Keratinocyte (primary cell): ENCODE data around the gene CRACR2B. TPM values are rescaled to one million over a fixed set of nuclear protein-coding genes. Genes with fewer than 3 reads are reported as not detected.

Source experiments
- DNase-seq: peaks from one replicate; pipeline ENCODE4 v3.0.0-alpha.2; 2011; ENCODE audit warnings: low read depth, missing footprints, low spot score
- FAIRE-seq: peaks from 2 replicates; lab custom pipeline; 2011; peaks lifted over from hg19 to GRCh38; lab: Jason Lieb, UNC
- H2AFZ ChIP-seq: 2 replicates; pipeline ENCODE4 v1.6.0; 2012; ENCODE audit warnings: low read length, control low read depth, inconsistent platforms; ENCODE audit not compliant: control insufficient read depth
- H3K27ac ChIP-seq: 2 replicates; pipeline ENCODE4 v1.5.1; 2011; ENCODE audit warnings: low read length; ENCODE audit not compliant: control insufficient read depth, insufficient read depth
- H3K27me3 ChIP-seq: 3 replicates; pipeline ENCODE4 v1.6.0; 2011; ENCODE audit warnings: low read length; ENCODE audit not compliant: control insufficient read depth, insufficient read depth; ENCODE audit errors: extremely low read depth
- H3K36me3 ChIP-seq, 2 experiments: 2 replicates in 1 of 2; 3 replicates in 1 of 2; pipeline ENCODE4 v1.5.1; 2011; ENCODE audit warnings: low read length in 2 of 2, mild to moderate bottlenecking in 1 of 2; ENCODE audit not compliant: control insufficient read depth in 2 of 2, insufficient read depth in 2 of 2; ENCODE audit errors: extremely low read depth in 1 of 2
- H3K4me1 ChIP-seq: 3 replicates; pipeline ENCODE4 v1.5.1; 2011; ENCODE audit warnings: low read length; ENCODE audit not compliant: control insufficient read depth, insufficient read depth; ENCODE audit errors: extremely low read depth
- H3K4me2 ChIP-seq: 3 replicates; pipeline ENCODE4 v1.6.0; 2011; ENCODE audit warnings: low read depth, low read length; ENCODE audit not compliant: control insufficient read depth, insufficient read depth; ENCODE audit errors: extremely low read depth
- H3K4me3 ChIP-seq, 3 experiments: fragments of 200-600 bp in 1 of 3; sonication (generic) in 1 of 3; 2 replicates in 2 of 3; 3 replicates in 1 of 3; pipeline ENCODE4 v1.5.1; 2011 to 2016; ENCODE audit warnings: low read length in 3 of 3, mild to moderate bottlenecking in 3 of 3, control low read depth in 2 of 3, inconsistent platforms in 1 of 3, low read depth in 1 of 3, mixed read lengths in 1 of 3, mixed run types in 1 of 3, moderate library complexity in 1 of 3; ENCODE audit not compliant: control insufficient read depth in 2 of 3, insufficient read depth in 2 of 3; ENCODE audit errors: extremely low read depth in 1 of 3
- H3K79me2 ChIP-seq: 2 replicates; pipeline ENCODE4 v1.6.0; 2012; ENCODE audit warnings: low read length; ENCODE audit not compliant: control insufficient read depth, insufficient read depth
- H3K9ac ChIP-seq: 3 replicates; pipeline ENCODE4 v1.6.0; 2011; ENCODE audit warnings: low read length; ENCODE audit not compliant: control insufficient read depth, insufficient read depth; ENCODE audit errors: extremely low read depth
- H3K9me1 ChIP-seq: 3 replicates; pipeline ENCODE4 v1.6.0; 2011; ENCODE audit warnings: low read length; ENCODE audit not compliant: control insufficient read depth, insufficient read depth; ENCODE audit errors: extremely low read depth
- H3K9me3 ChIP-seq: 2 replicates; pipeline ENCODE4 v1.5.1; 2012; ENCODE audit warnings: low read depth, low read length; ENCODE audit not compliant: control insufficient read depth
- H4K20me1 ChIP-seq: 3 replicates; pipeline ENCODE4 v1.6.0; 2011; ENCODE audit warnings: low read length; ENCODE audit not compliant: control insufficient read depth, insufficient read depth; ENCODE audit errors: extremely low read depth
- EZH2 ChIP-seq: IDR thresholded peaks from one replicate; pipeline ENCODE4 v1.6.1; 2012; ENCODE audit warnings: inconsistent platforms, mild to moderate bottlenecking, low read length, moderate library complexity
- dilution Hi-C: fragments of 300-500 bp; cut with MboI; formaldehyde crosslinking; loops from one replicate; pipeline ENCODE4 v1.7.0; 2020; ENCODE audit warnings: low sequenced_read_pairs; ENCODE audit not compliant: extremely low pct_ligation_motif_present
- polyA plus RNA-seq, 5 experiments: library from polyadenylated mRNA; depleted of rRNA in 3 of 5; stranded (reverse) in 3 of 5; stranded (forward) in 1 of 5; unstranded in 1 of 5; fragments of >200 nt; gene quantifications; 1 replicate in 1 of 5; 2 replicates in 3 of 5; 3 replicates in 1 of 5; pipeline versions ENCODE4 v1.2.1 to v1.2.3, GENCODE V29; 2011 to 2012; ENCODE audit warnings: missing spikeins in 2 of 5, low read depth in 1 of 5, low replicate concordance in 1 of 5
- TF ChIP-seq, protein P1 (sequence below), 3 experiments: IDR thresholded peaks in 1 of 3; conservative IDR thresholded peaks in 1 of 3; optimal IDR thresholded peaks in 1 of 3; 2 replicates in 2 of 3; 3 replicates in 1 of 3; pipeline versions ENCODE3 to v1.5.1; 2011; ENCODE audit warnings: low read length in 3 of 3, mild to moderate bottlenecking in 3 of 3, moderate library complexity in 2 of 3, control low read depth in 1 of 3, inconsistent platforms in 1 of 3; ENCODE audit not compliant: insufficient read depth in 2 of 3; ENCODE audit errors: extremely low read depth in 1 of 3

CRACR2B gene
- polyA plus RNA-seq, 1 donor (not counting 4 experiments of a cell fraction or from before 2014, with no cell fraction given) = 0.17 TPM

DNA sequence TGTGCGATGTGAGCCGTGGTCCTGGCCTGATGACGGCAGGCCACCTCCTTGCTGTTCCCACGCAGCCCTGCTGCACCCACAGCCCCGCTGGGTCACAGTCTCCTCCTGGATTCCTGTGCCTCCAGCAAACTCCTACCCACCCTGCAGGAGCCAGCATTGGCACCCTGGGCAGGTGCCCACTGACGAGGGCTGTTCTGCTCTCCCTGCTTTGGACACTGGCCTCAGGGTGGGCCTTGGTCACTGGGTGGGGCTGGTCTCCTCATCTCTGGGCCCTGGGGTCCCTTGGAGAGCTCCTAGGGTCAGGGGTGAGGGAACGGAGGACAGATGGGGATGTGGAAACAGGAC is 27.6 kb downstream of the CRACR2B start:
- no peak overlapping the region for H3K4me2 ChIP-seq
- H3K27me3 ChIP-seq = no peaks in the 10 kb centered on the region
- no peak overlapping the region for H3K27ac ChIP-seq
- FAIRE-seq (no peak), DNase-seq (no peak)
- dilution Hi-C loops = no loop called here
- no peaks in the 10 kb centered on the region for H3K79me2 ChIP-seq
- peaks cover 4% of the 10 kb centered on the region for H3K4me1 ChIP-seq
- no peaks in the 10 kb centered on the region for H3K9me1 ChIP-seq
- peaks cover 11% of the 10 kb centered on the region for H4K20me1 ChIP-seq
- no peak overlapping the region for H2AFZ ChIP-seq
- H3K4me3 ChIP-seq = no peak overlapping the region
- H3K9ac ChIP-seq = no peak overlapping the region
- TF ChIP-seq, protein P1, sequence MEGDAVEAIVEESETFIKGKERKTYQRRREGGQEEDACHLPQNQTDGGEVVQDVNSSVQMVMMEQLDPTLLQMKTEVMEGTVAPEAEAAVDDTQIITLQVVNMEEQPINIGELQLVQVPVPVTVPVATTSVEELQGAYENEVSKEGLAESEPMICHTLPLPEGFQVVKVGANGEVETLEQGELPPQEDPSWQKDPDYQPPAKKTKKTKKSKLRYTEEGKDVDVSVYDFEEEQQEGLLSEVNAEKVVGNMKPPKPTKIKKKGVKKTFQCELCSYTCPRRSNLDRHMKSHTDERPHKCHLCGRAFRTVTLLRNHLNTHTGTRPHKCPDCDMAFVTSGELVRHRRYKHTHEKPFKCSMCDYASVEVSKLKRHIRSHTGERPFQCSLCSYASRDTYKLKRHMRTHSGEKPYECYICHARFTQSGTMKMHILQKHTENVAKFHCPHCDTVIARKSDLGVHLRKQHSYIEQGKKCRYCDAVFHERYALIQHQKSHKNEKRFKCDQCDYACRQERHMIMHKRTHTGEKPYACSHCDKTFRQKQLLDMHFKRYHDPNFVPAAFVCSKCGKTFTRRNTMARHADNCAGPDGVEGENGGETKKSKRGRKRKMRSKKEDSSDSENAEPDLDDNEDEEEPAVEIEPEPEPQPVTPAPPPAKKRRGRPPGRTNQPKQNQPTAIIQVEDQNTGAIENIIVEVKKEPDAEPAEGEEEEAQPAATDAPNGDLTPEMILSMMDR (optimal IDR thresholded peaks at IDR 0.05 in 1 of 3, IDR thresholded peaks at IDR 0.05 in 1 of 3, conservative IDR thresholded peaks at IDR 0.05 in 1 of 3; ENCODE audit: extremely low read depth in 1 of 3, insufficient read depth in 2 of 3, low read length in 3 of 3) = no peak
- TF ChIP-seq EZH2 = no peak
- H3K36me3 ChIP-seq = peaks cover 6 to 8% of the 10 kb centered on the region in 2 experiments
- no peaks in the 10 kb centered on the region for H3K9me3 ChIP-seq

- Histone ChIP-seq H3K9ac (no peak overlapping the region), H3K27ac (no peak overlapping the region), H3K79me2 (no peaks in the 10 kb centered on the region), H3K9me3 (no peaks in the 10 kb centered on the region), H3K36me3 (peaks cover 6 to 8% of the 10 kb centered on the region in 2 experiments), H4K20me1 (peaks cover 11% of the 10 kb centered on the region), H3K9me1 (no peaks in the 10 kb centered on the region), H3K4me3 (no peak overlapping the region), H3K4me1 (peaks cover 4% of the 10 kb centered on the region), H2AFZ (no peak overlapping the region), H3K27me3 (no peaks in the 10 kb centered on the region), H3K4me2 (no peak overlapping the region)
- FAIRE-seq = no peak
- DNase-seq = no peak
- dilution Hi-C loops = no loop called here
- TF ChIP-seq, protein P1 (optimal IDR thresholded peaks at IDR 0.05 in 1 of 3, IDR thresholded peaks at IDR 0.05 in 1 of 3, conservative IDR thresholded peaks at IDR 0.05 in 1 of 3; ENCODE audit: extremely low read depth in 1 of 3, insufficient read depth in 2 of 3, low read length in 3 of 3) = no peak
- no peak for TF ChIP-seq EZH2
Observed at GRCh38 chr11:855796-856195, 28.1 kb downstream of the CRACR2B start.
